Measurements from ENCODE around the gene TEX44. TPM values are rescaled to one million over a fixed set of nuclear protein-coding genes. Genes with fewer than 3 reads are reported as not detected.

Gene TEX44
- not detected in 2 replicates for total RNA-seq

GRCh38 chr2:231592636-231593145 is at the start of gene TEX44:
TSS of gene TEX44 (plus strand) at chr2:231592864. CDS start at chr2:231592952, 88 bp downstream.

Other genes starting within 250 kb of the TEX44 start
- gene B3GNT7, start 197.2 kb upstream of the TEX44 start, total RNA-seq, result 10.7 and 13.0 TPM in 2 replicates
- gene NCL, start 128.4 kb upstream of the TEX44 start, total RNA-seq, result 131 and 231 TPM in 2 replicates
- 0.11 TPM in 1 of 2 replicates, not detected in the other for gene NMUR1, start 62.4 kb upstream of the TEX44 start, total RNA-seq
- 968 and 1,468 TPM in 2 replicates for gene PTMA, start 115.7 kb downstream of the TEX44 start, total RNA-seq
- 19.1 and 22.3 TPM in 2 replicates for gene PDE6D, start 188.4 kb downstream of the TEX44 start, total RNA-seq
- 11.7 and 13.5 TPM in 2 replicates for gene COPS7B, start 193.6 kb downstream of the TEX44 start, total RNA-seq

Data from dermis lymphatic vessel endothelial cell (primary cell).